Stimulated activated CD8-positive, alpha-beta memory T cell treated with anti-CD3 and anti-CD28 coated beads, Interleukin-7, amount 100 ng/mL, for 4 hours (primary cell): Measurements from ENCODE around the gene SGMS1.
"Not testable (repeated sequence)": the region's sequence is repeated elsewhere in the genome, so short reads cannot be mapped to it uniquely, and the experiment has no call there.

Experiments used
- DNase-seq, 2 donors: peaks; one replicate each; pipeline ENCODE4 v3.0.0-alpha.2; 2020; ENCODE audit warnings: low read depth in 2 of 2

The SGMS1 gene

DNA sequence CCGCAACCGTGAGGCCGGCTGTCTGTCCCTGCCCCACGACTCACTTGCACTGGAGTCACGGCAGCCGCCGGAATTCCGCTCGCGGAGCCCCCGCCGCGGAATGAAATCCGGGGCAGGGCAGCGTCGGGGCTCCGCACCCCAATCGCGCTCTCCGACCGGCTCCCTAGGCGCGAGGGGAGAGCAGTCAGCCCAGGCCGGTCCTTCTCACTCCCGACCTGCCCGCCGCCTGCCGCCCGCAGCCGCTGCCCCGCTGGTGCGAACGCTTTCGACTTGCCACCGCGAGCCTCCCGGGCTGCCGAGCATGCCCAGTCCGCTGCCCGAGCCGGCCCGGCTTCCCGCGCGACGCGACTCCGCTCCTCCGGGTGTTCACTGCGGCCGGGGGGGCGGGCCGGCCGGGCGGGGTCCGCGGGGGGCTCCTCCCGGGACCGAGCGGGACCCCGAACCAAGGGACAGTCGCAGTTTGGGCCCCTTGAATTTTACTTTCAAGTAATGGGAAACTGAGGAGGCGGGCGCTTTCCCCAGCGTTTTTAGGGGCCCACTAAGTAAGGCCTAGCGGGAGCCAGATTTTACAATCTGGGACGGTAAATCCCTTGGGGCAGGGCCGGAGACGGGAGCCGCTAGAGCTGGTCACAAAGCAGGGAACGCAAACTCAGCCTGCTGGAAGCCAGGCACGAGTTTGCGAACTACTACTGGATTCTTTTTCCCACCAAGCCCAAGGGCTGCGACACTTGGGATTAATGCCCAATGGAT lies at the start of gene SGMS1:
TSS of gene SGMS1 (minus strand) at position 294 of the 750 bp plus-strand sequence. CDS start 279,842 bp downstream, outside the sequence.
- peak; percentile 55 to 80 for DNase-seq

DNA sequence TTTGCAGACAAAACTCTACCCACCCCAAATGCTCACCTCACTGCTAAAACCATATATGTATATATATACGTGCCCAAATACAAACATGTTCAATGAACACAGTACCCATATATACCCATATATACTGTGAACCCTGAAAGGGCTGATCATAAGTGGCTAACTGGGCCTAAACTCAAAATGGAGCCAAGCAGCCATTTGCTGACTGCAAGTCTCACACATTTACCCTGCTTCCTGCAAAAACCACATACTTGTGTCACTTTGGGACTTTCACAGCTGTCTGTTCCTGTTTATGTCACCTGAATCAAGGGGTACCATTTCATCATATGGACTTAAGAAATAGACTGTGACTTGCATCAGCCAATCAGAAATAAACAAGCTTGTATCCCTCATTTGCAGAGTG lies 48.4 kb upstream of the SGMS1 start:
- DNase-seq = peak in 1 of 2 donors; percentile 12

DNA sequence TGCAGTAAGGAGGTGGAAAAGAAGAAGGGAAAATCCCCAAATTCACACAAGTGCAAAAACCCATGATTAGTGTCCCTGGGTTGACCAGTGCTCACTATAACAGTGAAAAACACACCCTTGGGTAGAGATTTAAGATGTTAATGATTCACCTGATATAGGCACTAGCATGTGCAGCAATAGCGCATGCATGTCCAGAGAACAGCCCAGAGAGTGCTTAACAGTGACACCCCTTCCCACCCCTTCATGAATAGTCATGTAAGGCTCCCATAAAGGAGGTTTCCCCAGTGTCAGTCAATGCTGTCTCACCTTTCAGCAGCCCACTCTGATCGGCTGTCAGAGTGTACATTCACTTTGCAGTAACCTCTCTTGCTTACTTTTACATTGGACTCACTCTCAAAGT lies 47.9 kb upstream of the SGMS1 start:
- not testable (repeated sequence) for DNase-seq

DNA sequence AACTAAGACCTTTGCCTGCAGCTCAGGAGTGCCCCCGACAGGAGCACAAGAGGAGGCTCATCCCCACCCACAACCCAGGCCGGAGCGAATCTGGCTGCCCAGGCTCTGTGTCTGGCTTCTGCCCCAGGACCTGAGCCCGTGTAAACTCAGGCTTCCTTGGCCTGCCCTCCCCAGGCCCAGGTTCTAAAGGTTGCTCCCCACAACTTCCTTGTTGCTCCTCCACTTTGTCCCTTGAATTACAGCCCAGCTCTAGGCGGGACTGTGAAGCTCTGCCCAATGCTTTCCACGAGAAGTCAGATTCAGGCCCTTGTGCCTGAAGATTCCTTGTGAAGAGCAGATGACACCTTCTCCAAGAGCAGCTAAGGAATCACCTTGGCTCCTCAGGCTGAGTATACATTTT lies 46.2 kb upstream of the SGMS1 start:
- not testable (repeated sequence) for DNase-seq

DNA sequence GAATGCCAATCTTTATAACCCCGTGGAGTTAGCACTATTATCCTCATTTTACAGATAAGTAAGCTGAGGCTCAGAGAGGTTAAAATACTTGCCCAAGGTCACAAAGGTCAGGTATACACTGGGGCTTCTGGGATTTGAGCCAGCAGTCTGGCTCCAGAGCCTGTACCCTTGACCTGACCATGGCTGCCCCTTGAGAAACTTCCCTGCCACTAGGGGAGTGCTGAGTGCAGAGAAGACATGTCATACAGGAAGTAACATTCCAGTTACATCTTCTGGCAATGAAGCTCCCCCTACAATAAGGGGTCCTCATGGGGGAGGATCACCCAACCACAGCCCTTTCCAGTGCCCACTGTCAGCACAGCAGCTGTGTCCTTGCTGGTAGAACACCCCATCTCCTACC lies 43.6 kb upstream of the SGMS1 start:
- not testable (repeated sequence) for DNase-seq

DNA sequence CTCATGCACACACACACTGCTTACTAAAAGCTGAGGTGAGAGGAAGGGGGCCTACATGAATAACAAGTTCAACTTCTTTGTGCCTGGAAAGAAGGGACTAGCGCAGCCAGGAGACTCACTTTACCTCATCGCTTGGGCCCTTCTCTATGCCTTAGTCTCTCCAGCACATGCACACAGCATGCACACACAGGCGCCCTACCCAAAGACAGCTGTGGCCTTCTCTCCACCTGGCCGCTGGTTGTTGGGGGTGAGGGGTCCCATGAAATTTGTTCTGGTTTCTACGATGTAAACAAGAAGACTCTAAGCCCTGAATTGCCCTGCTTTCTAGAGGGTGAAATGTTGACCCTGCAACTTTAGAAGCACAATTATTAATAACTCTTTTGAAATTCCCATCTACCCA lies 38.7 kb upstream of the SGMS1 start:
- DNase-seq = not testable (repeated sequence)

DNA sequence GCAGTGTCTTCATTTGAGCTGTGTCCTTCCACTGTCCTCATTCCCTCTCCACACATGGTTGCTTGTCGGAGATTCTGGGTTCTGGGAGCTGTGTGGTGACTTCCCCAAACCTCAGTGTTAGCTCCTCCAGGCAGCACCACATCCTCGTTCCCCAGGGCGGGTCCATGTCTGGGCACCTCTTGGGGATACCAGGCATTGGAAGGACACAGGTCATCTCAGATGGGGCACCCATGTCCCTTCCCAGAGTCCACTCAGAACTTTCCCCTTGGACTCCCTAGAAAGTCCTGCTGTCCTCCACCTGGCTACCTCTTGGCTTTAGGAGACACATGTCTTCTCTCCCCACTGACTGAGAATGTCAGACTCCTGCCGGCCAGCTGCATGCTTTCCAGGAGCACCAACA lies 37.8 kb upstream of the SGMS1 start:
- DNase-seq = not testable (repeated sequence)

DNA sequence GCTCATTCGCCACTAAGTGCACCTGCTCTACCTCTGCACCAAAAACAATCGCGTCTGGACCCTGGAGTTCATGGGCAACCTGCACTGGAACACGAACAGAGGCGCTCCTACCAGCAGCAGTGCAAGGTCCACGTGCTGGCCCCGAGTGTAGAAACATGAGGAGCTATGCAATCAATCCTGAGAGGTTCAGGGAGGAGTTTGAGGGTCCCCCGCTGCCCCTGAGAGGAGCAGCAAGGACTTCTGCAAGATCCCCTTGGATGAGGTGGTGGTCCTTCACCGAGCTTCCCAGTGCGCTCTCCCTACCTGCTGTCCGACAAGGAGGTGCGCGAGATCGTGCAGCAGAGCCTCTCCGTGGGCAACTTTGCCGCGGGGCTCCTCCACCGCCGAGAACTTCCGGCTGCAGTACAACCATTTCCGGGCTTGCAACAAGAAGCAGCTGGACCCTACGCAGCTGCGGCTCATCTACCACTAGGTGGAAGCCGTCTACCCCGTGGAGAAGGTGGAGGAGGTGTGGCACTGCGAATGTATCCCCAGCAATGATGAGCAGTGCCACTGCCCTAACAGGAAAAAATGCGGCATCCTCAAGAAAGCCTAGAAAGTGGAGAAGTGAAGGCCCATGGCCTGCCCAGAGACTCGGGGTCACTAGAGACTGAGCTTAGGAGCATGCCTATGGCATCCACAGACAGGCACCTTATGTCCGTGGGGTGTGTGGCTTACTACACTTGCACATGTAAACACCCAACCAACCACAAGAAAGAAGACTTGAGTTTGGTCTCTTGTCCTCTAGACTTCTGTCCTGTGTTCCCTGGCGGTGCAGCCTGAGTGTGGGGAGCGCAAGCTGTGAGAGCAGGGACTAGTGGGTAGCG lies 36.3 kb upstream of the SGMS1 start:
- DNase-seq = peak in 1 of 2 donors; percentile 43

DNA sequence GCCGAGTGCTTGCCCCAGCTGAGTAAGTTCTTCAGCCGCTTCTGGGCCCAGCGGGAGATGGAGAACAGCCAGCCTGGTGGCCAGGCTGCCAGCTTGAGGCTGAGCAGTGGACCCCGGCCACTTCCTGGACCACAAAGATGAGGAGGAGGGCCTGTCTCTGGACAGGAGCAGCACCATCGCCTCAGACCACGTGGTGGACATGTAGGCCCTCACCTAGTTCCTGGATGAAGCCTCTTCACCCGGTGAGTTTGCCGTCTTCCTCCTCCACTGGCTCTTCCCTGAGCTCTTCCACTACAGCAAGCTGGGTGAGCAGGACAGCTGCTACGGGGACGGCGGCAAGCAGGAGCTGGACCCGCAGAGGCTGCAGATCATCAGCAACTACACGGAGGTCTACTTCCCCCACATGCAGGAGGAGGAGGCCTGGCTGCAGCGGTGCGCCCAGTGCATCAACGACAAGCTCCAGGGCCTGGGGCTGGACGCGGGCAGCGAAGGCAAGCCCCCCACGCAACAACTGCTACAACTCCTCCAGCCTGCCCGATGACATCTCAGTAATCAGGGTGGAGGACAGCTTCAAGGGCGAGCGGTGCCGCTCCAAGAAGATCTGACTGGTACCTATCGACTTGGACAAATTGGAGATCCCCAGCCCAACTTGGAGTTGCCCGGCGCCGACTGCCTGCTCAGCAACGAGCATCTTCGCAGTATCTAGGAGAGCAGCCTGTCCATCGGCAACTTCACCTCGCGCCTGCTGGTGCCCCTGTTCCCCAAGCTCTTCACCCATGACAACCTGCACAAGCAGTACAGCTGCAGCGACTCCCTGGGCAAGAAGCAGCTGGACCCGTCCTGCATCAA lies 35.5 kb upstream of the SGMS1 start:
- not testable (repeated sequence) for DNase-seq

DNA sequence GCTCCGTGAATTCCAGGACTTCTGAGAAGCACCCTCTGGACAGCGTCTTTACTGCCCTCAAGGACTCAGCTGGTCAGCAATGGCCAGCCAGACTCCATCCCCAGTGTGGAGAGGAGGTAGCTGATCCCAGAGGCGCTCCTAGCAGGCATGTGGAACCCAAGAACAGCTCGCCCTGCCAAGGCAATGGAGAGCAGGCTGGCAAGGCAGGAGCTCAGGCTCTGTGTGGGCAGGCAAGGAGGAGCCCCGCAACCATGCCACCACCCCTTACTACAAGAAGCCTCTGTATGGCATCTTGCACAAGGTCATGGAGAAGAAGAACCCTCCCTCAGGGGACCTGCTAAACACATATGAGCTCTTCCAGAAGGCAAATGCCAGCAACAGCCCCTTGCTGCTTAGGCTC lies 34.4 kb upstream of the SGMS1 start:
- DNase-seq = no peak

DNA sequence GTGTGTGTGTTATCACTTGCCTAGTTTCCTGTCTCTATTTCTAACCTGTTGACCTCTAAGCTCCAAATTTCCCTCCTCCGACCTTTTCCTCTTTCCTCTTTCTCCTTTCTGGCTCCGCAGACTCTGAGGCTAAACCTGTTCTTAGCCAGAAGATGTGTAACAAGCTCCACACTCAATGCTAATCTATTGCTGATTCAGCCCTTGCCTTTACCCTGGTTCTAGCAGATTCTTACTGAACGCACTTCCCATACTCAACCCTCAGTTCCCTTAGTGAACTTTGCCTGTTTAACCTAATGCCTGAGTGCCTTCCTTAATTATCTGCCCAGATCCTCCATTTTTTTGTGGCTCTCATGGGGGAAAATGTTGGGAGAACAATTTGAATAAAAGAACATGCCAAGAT lies 30.0 kb upstream of the SGMS1 start:
- DNase-seq = no peak

DNA sequence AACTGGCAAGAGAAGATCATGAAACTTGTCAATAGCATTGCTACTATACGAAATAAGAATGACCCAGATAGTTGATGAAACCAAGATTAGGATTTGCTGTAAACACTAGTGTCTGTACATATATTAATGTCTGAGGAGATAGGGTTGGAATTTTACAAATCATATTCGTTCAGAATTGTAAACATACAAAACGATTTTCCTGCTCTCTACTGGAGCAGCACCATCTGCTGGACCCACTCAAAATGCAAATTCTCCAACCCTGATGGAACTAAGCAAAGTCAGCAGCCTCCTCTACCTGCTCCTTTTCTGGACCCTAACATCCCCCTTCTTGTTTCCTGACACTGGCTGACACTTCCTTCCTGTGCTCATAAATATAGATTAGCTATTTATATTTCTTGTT lies 29.4 kb upstream of the SGMS1 start:
- DNase-seq = no peak

DNA sequence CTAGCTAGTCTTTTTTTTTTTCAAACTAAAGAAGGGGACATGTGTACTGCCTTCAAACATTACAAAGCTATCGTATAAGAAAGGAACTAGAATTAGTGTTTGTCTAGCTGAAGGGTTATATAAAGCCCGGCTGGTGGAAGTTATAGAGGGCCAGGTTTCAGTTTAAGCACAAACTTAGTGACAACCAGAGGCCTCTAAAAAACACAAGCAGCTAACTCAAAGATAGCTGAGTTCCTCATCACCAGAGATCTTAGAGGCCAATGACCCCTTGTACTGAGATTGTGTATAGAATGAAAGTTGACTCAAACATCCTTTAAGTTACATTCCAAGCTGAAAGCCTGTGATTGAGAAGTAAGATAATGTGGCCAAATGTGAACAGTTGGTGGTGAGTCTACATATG lies 28.1 kb upstream of the SGMS1 start:
- no peak for DNase-seq

DNA sequence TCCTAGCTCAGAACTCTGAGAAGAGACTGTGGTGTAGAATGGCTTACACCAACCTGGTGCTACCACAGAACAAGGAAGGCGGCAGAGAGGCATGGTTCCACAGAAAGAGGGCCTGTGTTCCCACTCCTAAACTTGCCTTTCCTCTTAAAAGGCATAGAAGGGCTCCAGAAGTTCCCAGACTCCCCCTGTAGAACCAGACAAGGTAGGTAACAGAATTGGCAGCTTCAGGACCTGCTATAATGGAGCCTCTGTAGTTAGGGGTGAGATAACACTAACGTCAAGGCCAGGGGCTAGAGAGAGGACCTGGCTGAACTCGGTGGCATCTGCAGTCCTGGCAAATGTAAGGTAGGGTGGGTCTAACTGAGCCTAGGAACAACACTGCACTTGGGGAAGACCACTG lies 26.7 kb upstream of the SGMS1 start:
- no peak for DNase-seq

DNA sequence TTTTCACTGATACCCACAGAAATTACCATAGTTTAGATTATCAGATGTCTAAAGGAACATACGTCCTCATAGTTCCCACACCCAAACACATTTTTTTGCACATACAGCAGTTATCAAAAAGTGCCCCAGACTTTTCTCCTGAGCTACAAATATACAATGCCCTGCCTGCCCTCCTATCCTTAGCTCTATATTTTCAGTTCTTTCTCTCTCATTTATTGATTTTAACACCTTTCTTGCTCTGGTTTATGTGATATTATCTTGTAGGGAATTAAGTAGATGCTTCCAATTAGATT lies 25.1 kb upstream of the SGMS1 start:
- no peak for DNase-seq

DNA sequence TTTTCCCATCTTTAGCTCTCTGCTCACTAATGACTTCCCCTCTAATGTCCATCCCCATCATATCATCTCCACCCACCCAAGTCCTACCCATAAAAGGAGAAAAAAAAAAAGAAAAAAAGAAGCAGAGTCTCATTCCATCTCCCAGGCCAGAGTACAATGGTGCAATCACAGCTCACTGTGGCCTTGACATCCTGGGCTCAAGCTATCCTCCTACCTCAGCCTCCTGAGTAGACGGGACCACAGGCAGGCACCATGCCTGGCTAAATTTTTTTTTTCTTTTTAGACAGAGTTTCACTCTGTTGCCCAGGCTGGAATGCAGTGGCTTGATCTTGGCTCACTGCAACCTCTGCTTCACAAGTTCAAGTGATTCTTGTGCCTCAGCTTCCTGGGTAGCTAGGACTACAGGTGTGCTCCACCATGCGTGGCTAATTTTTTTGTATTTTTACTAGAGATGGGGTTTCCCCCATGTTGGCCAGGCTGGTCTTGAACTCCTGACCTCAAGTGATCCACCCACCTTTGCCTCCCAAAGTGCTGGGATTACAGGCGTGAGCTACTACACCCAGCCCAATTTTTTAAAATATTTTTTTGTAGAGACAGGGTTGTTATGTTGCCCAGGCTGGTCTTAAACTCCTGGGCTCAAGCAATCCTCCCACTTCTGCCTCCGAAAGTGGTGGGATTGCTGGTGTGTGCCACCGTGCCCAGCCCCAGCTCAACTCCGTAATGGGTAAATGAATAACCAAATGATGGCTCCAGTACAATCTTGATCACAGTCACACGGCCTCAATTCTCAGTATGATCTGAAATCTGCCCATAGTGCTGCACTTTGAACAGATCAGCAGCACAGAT lies 24.6 kb upstream of the SGMS1 start:
- no peak for DNase-seq

DNA sequence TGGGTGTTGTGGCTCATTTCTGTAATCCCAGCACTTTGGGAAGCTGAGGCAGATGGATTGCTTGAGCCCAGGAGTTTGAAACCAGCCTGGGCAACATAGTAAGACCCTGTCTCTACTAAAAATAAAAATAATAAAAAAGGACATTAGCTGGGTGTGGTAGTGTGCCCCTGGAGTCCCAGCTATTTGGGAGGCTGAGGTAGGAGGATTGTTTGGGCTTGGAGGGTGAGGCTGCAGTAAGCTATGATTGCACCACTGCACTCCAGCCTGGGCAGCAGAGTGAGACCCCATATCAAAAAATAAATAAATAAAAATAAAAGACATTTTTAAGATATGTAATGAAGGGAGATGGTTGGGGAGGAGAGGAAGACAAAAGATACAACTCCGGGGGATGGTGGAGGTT lies 23.6 kb upstream of the SGMS1 start:
- DNase-seq = not testable (repeated sequence)

DNA sequence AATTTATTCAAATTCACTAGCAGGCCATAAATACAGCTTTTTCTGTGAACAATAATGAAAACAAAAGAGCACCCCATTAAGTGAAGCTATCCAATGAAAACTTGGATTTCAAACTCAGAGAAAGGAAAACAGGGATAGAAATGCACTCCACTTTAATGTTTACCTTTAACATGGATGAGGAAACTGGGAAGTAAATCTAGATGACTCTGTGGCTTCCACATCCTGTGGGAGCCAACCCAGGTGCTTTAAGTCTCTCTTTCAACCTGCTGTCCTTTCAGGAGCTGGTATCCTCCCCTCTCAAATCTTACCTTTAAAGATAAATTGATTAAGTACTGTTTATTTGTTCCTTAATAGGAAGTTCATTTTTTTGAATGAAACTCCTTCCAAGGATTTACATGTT lies 21.5 kb upstream of the SGMS1 start:
- DNase-seq = no peak

DNA sequence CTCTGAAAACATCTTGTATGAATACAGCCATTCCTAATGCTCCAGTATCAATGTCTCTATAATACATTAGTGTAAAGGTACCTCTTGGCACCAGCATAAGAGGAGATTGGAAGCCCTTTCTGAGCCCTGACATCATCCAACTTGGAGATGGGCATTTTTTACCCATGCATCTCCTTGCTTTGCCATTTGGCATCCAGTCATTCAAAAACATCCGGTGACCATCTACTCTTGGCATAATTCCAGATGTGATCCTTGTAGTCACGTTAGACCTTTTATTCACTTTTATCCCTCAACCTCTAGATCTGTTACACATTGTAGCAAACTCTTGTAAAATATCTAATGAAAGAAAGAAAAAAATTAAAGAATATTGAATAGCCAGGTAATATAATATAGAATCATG lies 17.9 kb upstream of the SGMS1 start:
- no peak for DNase-seq

DNA sequence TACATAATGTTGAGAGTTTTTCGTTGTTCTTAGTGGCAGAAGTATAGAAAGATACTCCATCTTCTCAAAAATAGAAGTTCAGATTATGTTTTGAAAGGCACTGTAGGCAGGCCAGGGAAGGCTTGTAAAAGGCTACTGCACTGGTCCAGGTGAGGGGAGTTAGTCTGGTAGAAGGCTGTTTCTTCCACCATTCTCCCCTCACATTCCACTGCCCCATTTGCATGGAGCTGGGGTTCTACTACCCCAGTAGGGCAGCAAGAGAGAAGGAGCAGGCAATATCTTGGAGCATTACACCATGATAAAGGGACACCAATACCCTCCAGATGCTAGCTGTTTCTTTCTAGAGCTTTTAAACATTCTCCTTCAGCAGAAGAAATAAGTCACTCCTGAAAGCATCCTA lies 16.5 kb upstream of the SGMS1 start:
- DNase-seq = no peak
